SK-N-SH (cell line): ENCODE data around the gene SLCO1A2. TPM values are rescaled to one million over a fixed set of nuclear protein-coding genes. Genes with fewer than 3 reads are reported as not detected.

Experiments used
- CTCF ChIA-PET: fragments of 300-600, 350-600 bp; formaldehyde crosslinking; extraction: SDS; loops from one replicate; lab custom pipeline; 2021; lab: Yijun Ruan, JAX
- POLR2A ChIA-PET: fragments of 350-600 bp; sonication (Branson Sonifier 250); formaldehyde crosslinking; extraction: SDS; loops from one replicate; lab custom pipeline; 2020; ENCODE audit warnings: antibody characterized with exemption, inconsistent platforms; lab: Yijun Ruan, JAX
- DNase-seq: peaks from one replicate; pipeline ENCODE4 v3.0.0; 2012
- H2AFZ ChIP-seq: fragments of 200-600 bp; sonication (generic); 2 replicates; pipeline ENCODE4 v1.8.1; 2016; ENCODE audit warnings: antibody characterized with exemption, mild to moderate bottlenecking, low read depth
- H3F3A ChIP-seq: fragments of 200-600 bp; sonication (generic); replicated peaks from 2 replicates; pipeline ENCODE3; 2016; ENCODE audit warnings: antibody characterized with exemption, mild to moderate bottlenecking; ENCODE audit not compliant: insufficient read depth
- H3K27ac ChIP-seq, 2 experiments: fragments of 200-500 bp in 1 of 2; fragments of 200-600 bp in 1 of 2; sonication (Bioruptor generic) in 1 of 2; sonication (generic), shearing (Covaris generic) in 1 of 2; 2 replicates each; pipeline versions ENCODE4 v1.5.1 to v1.6.1; 2014 to 2016; ENCODE audit warnings: low read depth in 2 of 2, inconsistent platforms in 1 of 2, low read length in 1 of 2, mild to moderate bottlenecking in 1 of 2, mixed read lengths in 1 of 2
- H3K27me3 ChIP-seq: fragments of 200-600 bp; sonication (generic), shearing (Covaris generic); 2 replicates; pipeline ENCODE4 v1.6.1; 2016; ENCODE audit warnings: mixed run types; ENCODE audit not compliant: insufficient read depth
- H3K36me3 ChIP-seq, 2 experiments: fragments of 200-500 bp in 1 of 2; fragments of 200-600 bp in 1 of 2; sonication (Bioruptor generic) in 1 of 2; sonication (generic) in 1 of 2; replicated peaks in 1 of 2; 2 replicates each; pipeline versions ENCODE3 to v1.5.1; 2014 to 2016; ENCODE audit warnings: low read length in 1 of 2, mild to moderate bottlenecking in 1 of 2; ENCODE audit not compliant: insufficient read depth in 2 of 2, control insufficient read depth in 1 of 2
- H3K4me1 ChIP-seq, 2 experiments: fragments of 200-500 bp in 1 of 2; fragments of 200-600 bp in 1 of 2; sonication (Bioruptor generic) in 1 of 2; sonication (generic), shearing (Covaris generic) in 1 of 2; 2 replicates each; pipeline versions ENCODE4 v1.5.1 to v1.6.1; 2014 to 2016; ENCODE audit warnings: low read depth in 1 of 2, low read length in 1 of 2, mixed run types in 1 of 2; ENCODE audit not compliant: insufficient read depth in 2 of 2, control insufficient read depth in 1 of 2
- H3K4me2 ChIP-seq: fragments of 200-600 bp; sonication (generic), shearing (Covaris generic); 2 replicates; pipeline ENCODE4 v1.6.1; 2017; ENCODE audit warnings: mixed run types
- H3K4me3 ChIP-seq, 2 experiments: fragments of 200-500 bp in 1 of 2; fragments of 200-600 bp in 1 of 2; sonication (Bioruptor generic) in 1 of 2; sonication (generic), shearing (Covaris generic) in 1 of 2; 2 replicates each; pipeline versions ENCODE4 v1.5.1 to v1.8.1; 2014 to 2016; ENCODE audit warnings: low read depth in 2 of 2, inconsistent platforms in 1 of 2, low read length in 1 of 2, mild to moderate bottlenecking in 1 of 2, mixed read lengths in 1 of 2, moderate library complexity in 1 of 2
- H3K79me2 ChIP-seq: fragments of 200-600 bp; sonication (generic); 2 replicates; pipeline ENCODE4 v1.8.1; 2017; ENCODE audit warnings: mild to moderate bottlenecking; ENCODE audit not compliant: insufficient read depth
- H3K9ac ChIP-seq: fragments of 200-600 bp; sonication (generic); 2 replicates; pipeline ENCODE4 v1.6.1; 2017; ENCODE audit warnings: mixed run types
- H3K9me2 ChIP-seq: fragments of 200-600 bp; sonication (generic); 2 replicates; pipeline ENCODE4 v1.6.1; 2017; ENCODE audit warnings: mixed run types
- H3K9me3 ChIP-seq: fragments of 200-600 bp; sonication (generic); 2 replicates; pipeline ENCODE4 v1.6.1; 2017; ENCODE audit warnings: mixed run types, mild to moderate bottlenecking, moderate library complexity
- H4K20me1 ChIP-seq: fragments of 200-600 bp; sonication (generic); 2 replicates; pipeline ENCODE4 v1.6.1; 2017; ENCODE audit warnings: mild to moderate bottlenecking, mixed run types; ENCODE audit not compliant: insufficient read depth
- ELF1 ChIP-seq: IDR thresholded peaks from 2 replicates; pipeline ENCODE4 v1.4.0; 2012
- EP300 ChIP-seq, 2 experiments: IDR thresholded peaks; 2 replicates each; pipeline versions ENCODE4 v1.4.0 to v1.6.1; 2012; ENCODE audit warnings: borderline replicate concordance in 1 of 2, low read depth in 1 of 2, low read length in 1 of 2
- GABPA ChIP-seq: IDR thresholded peaks from 2 replicates; pipeline ENCODE4 v1.4.0; 2012; ENCODE audit warnings: low read depth, mild to moderate bottlenecking
- MEF2A ChIP-seq: IDR thresholded peaks from 2 replicates; pipeline ENCODE4 v1.4.0; 2012; ENCODE audit warnings: low read depth, borderline replicate concordance
- MXI1 ChIP-seq: IDR thresholded peaks from 2 replicates; pipeline ENCODE4 v1.6.1; 2012; ENCODE audit warnings: mild to moderate bottlenecking, low read depth, low read length, improper control_type of control experiment
- NFIC ChIP-seq: IDR thresholded peaks from 2 replicates; pipeline ENCODE4 v1.4.0; 2012; ENCODE audit warnings: borderline replicate concordance
- NRF1 ChIP-seq: IDR thresholded peaks from 2 replicates; pipeline ENCODE4 v1.6.1; 2012; ENCODE audit warnings: low read depth, mild to moderate bottlenecking, low read length
- POLR2AphosphoS5 ChIP-seq: IDR thresholded peaks from 2 replicates; pipeline ENCODE4 v1.6.1; 2012; ENCODE audit warnings: low read depth, low read length
- RAD21 ChIP-seq: IDR thresholded peaks from 2 replicates; pipeline ENCODE4 v1.6.1; 2012; ENCODE audit warnings: mild to moderate bottlenecking, low read length
- RXRA ChIP-seq: IDR thresholded peaks from 2 replicates; pipeline ENCODE4 v1.4.0; 2012; ENCODE audit warnings: low read depth, mild to moderate bottlenecking, borderline replicate concordance
- SIN3A ChIP-seq: IDR thresholded peaks from 2 replicates; pipeline ENCODE4 v1.6.1; 2012; ENCODE audit warnings: low read depth, mild to moderate bottlenecking, low read length, moderate library complexity, borderline replicate concordance
- SMC3 ChIP-seq: IDR thresholded peaks from 2 replicates; pipeline ENCODE4 v1.6.1; 2012; ENCODE audit warnings: low read depth, low read length, improper control_type of control experiment
- YY1 ChIP-seq: IDR thresholded peaks from 2 replicates; pipeline ENCODE4 v1.4.0; 2012; ENCODE audit warnings: low read depth, mild to moderate bottlenecking
- WGBS: methylation state at CpG from one replicate; pipeline ENCODE4 v1.1.6; 2017; ENCODE audit warnings: low lambda C conversion rate; 5-methylcytosine and 5-hydroxymethylcytosine counted together
- polyA plus RNA-seq, 3 experiments: library from polyadenylated mRNA; depleted of rRNA; stranded (reverse); fragments of >200 nt; gene quantifications; 2 replicates each; pipeline ENCODE4 v1.2.3, GENCODE V29; 2012
- TF ChIP-seq, protein P1 (sequence below): fragments of 150-350 bp; IDR thresholded peaks from 2 replicates; pipeline ENCODE4 v1.6.1; 2017; ENCODE audit warnings: antibody characterized with exemption, low read length, low read depth, borderline replicate concordance
- TF ChIP-seq, protein P2 (sequence below): IDR thresholded peaks from 2 replicates; pipeline ENCODE4 v1.4.0; 2012; ENCODE audit warnings: low read depth

Gene SLCO1A2
- polyA plus RNA-seq, 1 of the 3 experiments (the other 2 are of a cell fraction) = under 0.01 TPM

DNA sequence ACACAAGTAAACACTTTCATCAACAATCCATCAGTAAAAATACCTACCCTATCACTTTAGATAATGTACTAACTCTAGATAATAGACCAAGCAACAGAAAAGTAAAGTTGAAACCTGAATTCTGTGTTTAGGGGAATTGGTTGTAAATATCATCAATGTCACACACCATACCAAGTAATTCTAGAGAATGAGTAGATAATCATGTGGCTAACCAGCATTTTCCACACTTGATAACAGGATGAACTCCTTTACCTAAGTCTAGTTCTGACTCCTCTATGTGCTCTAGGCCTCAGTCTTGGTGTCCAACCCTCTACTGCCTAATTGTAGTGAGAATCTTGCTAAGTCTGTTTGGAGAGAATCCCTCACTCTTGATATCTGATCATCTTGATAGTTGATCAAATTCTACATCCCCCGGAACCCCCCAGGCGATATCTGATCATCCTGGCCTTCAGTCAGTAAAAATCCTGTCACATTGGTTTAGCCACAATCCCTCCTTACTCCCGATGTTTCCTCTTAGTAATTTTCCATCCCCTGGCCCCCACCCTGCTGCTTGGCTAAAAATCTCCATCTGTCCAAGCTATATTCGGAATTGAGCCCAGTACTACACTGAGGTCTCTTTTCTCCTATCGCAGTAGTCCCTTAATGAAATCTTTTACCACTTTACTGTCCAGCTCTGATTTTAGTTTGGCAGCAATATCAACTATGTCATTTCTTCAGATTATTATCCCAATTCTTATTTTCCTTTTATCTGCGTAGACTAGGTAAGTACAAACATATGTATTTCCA, 3.4 kb upstream of the SLCO1A2 start:
- H3K4me2 ChIP-seq = no peak overlapping the region
- CTCF ChIA-PET = no interaction called here
- H3K4me3 ChIP-seq = no peak overlapping the region
- no peak overlapping the region for H2AFZ ChIP-seq
- no peak overlapping the region for H3K9ac ChIP-seq
- TF ChIP-seq SIN3A (no peak), ELF1 (no peak), GABPA (no peak), RXRA (no peak), POLR2AphosphoS5 (no peak), SMC3 (no peak), YY1 (no peak), EP300 (IDR thresholded peaks at IDR 0.05; ENCODE audit: borderline replicate concordance in 1 of 2, low read depth in 1 of 2, low read length in 1 of 2) (no peak)
- TF ChIP-seq, protein P1, sequence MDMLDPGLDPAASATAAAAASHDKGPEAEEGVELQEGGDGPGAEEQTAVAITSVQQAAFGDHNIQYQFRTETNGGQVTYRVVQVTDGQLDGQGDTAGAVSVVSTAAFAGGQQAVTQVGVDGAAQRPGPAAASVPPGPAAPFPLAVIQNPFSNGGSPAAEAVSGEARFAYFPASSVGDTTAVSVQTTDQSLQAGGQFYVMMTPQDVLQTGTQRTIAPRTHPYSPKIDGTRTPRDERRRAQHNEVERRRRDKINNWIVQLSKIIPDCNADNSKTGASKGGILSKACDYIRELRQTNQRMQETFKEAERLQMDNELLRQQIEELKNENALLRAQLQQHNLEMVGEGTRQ = no peak
- H3K36me3 ChIP-seq = no peaks in the 10 kb centered on the region
- H3K27ac ChIP-seq = no peak overlapping the region
- 38% methylated on average over 6 of the region's 6 CpGs for WGBS
- H3K9me3 ChIP-seq = no peaks in the 10 kb centered on the region
- no peaks in the 10 kb centered on the region for H3K27me3 ChIP-seq
- no peaks in the 10 kb centered on the region for H3K79me2 ChIP-seq
- no peaks in the 10 kb centered on the region for H3F3A ChIP-seq
- no peaks in the 10 kb centered on the region for H3K4me1 ChIP-seq
- POLR2A ChIA-PET = no interaction called here
- no peaks in the 10 kb centered on the region for H3K9me2 ChIP-seq
- DNase-seq = no peak
- no peaks in the 10 kb centered on the region for H4K20me1 ChIP-seq

- Histone ChIP-seq H3K9me3 (no peaks in the 10 kb centered on the region), H3K9ac (no peak overlapping the region), H4K20me1 (no peaks in the 10 kb centered on the region), H3K4me1 (no peaks in the 10 kb centered on the region), H3K4me3 (no peak overlapping the region), H3K9me2 (no peaks in the 10 kb centered on the region), H3K79me2 (no peaks in the 10 kb centered on the region), H3F3A (no peaks in the 10 kb centered on the region), H2AFZ (no peak overlapping the region), H3K27me3 (no peaks in the 10 kb centered on the region), H3K27ac (no peak overlapping the region), H3K36me3 (no peaks in the 10 kb centered on the region), H3K4me2 (no peak overlapping the region)
- TF ChIP-seq MXI1 (no peak), RAD21 (no peak), YY1 (no peak), ELF1 (no peak), NRF1 (no peak), GABPA (no peak), MEF2A (no peak), NFIC (no peak)
- TF ChIP-seq, protein P1 = no peak
- TF ChIP-seq, protein P2, sequence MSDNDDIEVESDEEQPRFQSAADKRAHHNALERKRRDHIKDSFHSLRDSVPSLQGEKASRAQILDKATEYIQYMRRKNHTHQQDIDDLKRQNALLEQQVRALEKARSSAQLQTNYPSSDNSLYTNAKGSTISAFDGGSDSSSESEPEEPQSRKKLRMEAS = no peak
- no peak for DNase-seq
- POLR2A ChIA-PET = no interaction called here
- CTCF ChIA-PET = no interaction called here
Observed at GRCh38 chr12:21337453-21337852, 2.7 kb upstream of the SLCO1A2 start.
